Colonic mucosa (tissue), 4 donors: ENCODE results near the gene CD101. TPM values are rescaled to one million over a fixed set of nuclear protein-coding genes. Genes with fewer than 3 reads are reported as not detected.

Source experiments
- DNase-seq: peaks from one replicate; pipeline ENCODE4 v3.0.0-alpha.2; 2020
- H3K27ac ChIP-seq: fragments of 200-600 bp; one replicate; pipeline ENCODE4 v1.8.0; 2021
- H3K27me3 ChIP-seq: fragments of 200-600 bp; one replicate; pipeline ENCODE4 v1.8.0; 2021
- H3K36me3 ChIP-seq: fragments of 200-600 bp; one replicate; pipeline ENCODE4 v1.8.0; 2021
- H3K4me1 ChIP-seq: fragments of 200-600 bp; one replicate; pipeline ENCODE4 v1.8.0; 2021; ENCODE audit warnings: mild to moderate bottlenecking
- H3K4me3 ChIP-seq: fragments of 200-600 bp; one replicate; pipeline ENCODE4 v1.8.0; 2021
- H3K9ac ChIP-seq, 2 donors: one replicate each; pipeline ENCODE4 v1.7.0; 2013; ENCODE audit warnings: control low read depth in 2 of 2, low read depth in 2 of 2, low read length in 2 of 2
- H3K9me3 ChIP-seq: fragments of 200-600 bp; one replicate; pipeline ENCODE4 v1.8.0; 2021
- intact Hi-C: fragments of 100-400 bp; cut with DNase I; formaldehyde crosslinking; loops from one replicate; pipeline ENCODE4 v1.14.1; 2022
- total RNA-seq, 2 donors: library from RNA; stranded (reverse); fragmentation: NEBNext Ultra II Directional in 1 of 2; extraction: Animal tissue kit (Norgen Biotek cat#: 25700) in 1 of 2; gene quantifications; one replicate each; pipeline ENCODE4 v1.2.1, GENCODE V29; 2021
- TF ChIP-seq, protein P1 (sequence below): fragments of 200-600 bp; IDR thresholded peaks from one replicate; pipeline ENCODE4 v1.8.0; 2022; ENCODE audit warnings: antibody characterized with exemption, mild to moderate bottlenecking
- donor health status: healthy.
- donor health status: DM: no; HTN: no; CAD: no.
- donor health status: DM: no; HTN: no; CAD: no.

Gene CD101
- total RNA-seq, 2 donors from 2014 or later, result 1.8 to 1.9 TPM

DNA sequence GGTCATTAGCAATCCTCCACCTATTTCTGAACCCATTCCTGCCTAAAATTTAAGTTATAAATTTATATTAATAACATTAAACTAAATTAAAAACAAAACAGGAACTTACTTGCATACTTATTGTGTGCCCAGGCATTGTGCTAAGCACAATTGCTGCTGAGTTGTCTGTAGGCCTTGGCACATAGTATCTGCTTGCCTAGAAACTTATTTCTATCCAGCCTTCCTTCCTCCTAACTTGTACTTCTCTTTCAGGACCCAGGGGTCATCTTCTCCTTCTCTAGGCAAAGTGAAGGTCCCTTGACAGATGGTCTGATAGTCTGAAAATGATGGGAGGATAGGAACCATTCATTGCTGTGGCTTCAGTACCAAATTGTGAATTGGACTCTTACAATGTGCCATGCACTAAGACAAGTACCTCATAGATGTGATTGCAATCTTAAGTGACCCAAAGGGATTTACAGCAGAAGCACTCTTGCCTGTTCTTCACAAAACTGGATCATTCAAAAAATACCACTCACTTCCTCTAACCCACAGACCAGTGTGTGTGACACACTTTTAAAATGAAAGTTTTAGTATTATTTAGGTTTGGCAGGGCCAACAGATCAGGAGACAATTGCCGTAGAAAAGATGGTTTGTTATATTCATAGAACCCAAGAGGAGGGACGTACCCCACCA lies 10.3 kb upstream of the CD101 start:
- TF ChIP-seq, protein P1, sequence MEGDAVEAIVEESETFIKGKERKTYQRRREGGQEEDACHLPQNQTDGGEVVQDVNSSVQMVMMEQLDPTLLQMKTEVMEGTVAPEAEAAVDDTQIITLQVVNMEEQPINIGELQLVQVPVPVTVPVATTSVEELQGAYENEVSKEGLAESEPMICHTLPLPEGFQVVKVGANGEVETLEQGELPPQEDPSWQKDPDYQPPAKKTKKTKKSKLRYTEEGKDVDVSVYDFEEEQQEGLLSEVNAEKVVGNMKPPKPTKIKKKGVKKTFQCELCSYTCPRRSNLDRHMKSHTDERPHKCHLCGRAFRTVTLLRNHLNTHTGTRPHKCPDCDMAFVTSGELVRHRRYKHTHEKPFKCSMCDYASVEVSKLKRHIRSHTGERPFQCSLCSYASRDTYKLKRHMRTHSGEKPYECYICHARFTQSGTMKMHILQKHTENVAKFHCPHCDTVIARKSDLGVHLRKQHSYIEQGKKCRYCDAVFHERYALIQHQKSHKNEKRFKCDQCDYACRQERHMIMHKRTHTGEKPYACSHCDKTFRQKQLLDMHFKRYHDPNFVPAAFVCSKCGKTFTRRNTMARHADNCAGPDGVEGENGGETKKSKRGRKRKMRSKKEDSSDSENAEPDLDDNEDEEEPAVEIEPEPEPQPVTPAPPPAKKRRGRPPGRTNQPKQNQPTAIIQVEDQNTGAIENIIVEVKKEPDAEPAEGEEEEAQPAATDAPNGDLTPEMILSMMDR, result no peak
- no peak overlapping the region for H3K9ac ChIP-seq
- H3K27me3 ChIP-seq, result no peaks in the 10 kb centered on the region
- DNase-seq, result no peak
- H3K9me3 ChIP-seq, result no peaks in the 10 kb centered on the region
- intact Hi-C loops, result no loop called here
- no peaks in the 10 kb centered on the region for H3K4me1 ChIP-seq
- no peak overlapping the region for H3K27ac ChIP-seq
- H3K4me3 ChIP-seq, result no peak overlapping the region
- no peaks in the 10 kb centered on the region for H3K36me3 ChIP-seq

- Histone ChIP-seq H3K4me1 (no peaks in the 10 kb centered on the region), H3K36me3 (no peaks in the 10 kb centered on the region), H3K9ac (no peak overlapping the region), H3K27me3 (no peaks in the 10 kb centered on the region), H3K9me3 (no peaks in the 10 kb centered on the region), H3K4me3 (no peak overlapping the region), H3K27ac (no peak overlapping the region)
- TF ChIP-seq, protein P1, result no peak
- DNase-seq, result no peak
- intact Hi-C loops, result no loop called here
These were observed 9.6 kb upstream of the CD101 start for GRCh38 chr1:116991918-116992317.

GRCh38 chr1:116993286-116993685 lies 8.3 kb upstream of the CD101 start:
- Histone ChIP-seq H3K9me3 (no peaks in the 10 kb centered on the region), H3K27ac (no peak overlapping the region), H3K27me3 (no peaks in the 10 kb centered on the region), H3K4me1 (no peaks in the 10 kb centered on the region), H3K4me3 (no peak overlapping the region), H3K36me3 (no peaks in the 10 kb centered on the region), H3K9ac (no peak overlapping the region)
- no peak for DNase-seq
- TF ChIP-seq, protein P1, result no peak
- intact Hi-C loops, result no loop called here

DNA sequence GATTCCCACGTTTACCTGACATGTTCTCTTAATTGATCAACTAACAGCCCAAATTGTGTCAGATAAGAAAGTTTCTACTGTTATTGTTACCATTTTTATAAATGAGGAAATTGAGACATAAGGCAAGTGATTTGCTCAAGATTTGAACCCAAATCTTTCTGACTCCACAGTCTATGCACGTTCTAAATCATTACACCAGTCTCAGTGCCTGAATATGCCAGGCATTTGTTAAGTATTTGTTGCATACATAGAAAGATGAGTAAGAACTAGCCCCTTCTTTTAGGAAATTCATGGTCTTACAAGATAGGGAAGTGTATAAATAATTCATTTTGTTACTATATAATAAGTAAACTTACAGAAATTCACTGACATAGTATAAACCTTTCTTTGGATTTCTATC lies 7.1 kb upstream of the CD101 start:
- Histone ChIP-seq H3K27me3 (no peaks in the 10 kb centered on the region), H3K36me3 (no peaks in the 10 kb centered on the region), H3K4me1 (no peaks in the 10 kb centered on the region), H3K9ac (no peak overlapping the region), H3K4me3 (no peak overlapping the region), H3K27ac (no peak overlapping the region), H3K9me3 (no peaks in the 10 kb centered on the region)
- intact Hi-C loops, result no loop called here
- TF ChIP-seq, protein P1, result no peak
- no peak for DNase-seq

DNA sequence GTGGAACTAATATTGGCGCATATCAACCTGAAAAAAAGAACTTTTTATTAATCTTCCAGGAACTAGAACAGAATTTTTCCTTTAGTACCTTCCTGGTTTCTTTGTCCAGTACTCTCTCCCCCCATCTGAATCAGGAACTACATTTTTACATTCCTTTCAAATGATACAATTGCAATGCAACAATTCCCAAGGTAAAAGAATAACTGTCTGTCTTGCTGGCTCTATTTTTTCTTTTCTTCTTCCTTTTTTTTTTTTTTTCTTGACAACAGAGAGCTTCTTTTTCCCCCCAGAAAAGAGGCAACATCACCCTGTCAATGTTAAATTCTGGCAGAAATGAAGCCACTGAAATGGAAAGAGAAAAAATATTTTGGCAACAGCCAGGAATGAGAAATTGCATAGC lies 4.5 kb upstream of the CD101 start:
- no peak overlapping the region for H3K9ac ChIP-seq
- intact Hi-C loops, result no loop called here

More for the DNA sequence above, 4.5 kb upstream of the CD101 start:
- DNase-seq, result no peak
- Histone ChIP-seq H3K4me1 (no peaks in the 10 kb centered on the region), H3K27me3 (no peaks in the 10 kb centered on the region), H3K9me3 (no peaks in the 10 kb centered on the region), H3K4me3 (no peak overlapping the region), H3K27ac (no peak overlapping the region), H3K36me3 (no peaks in the 10 kb centered on the region)
- TF ChIP-seq, protein P1, result no peak
